HG03521 (cell line): ENCODE results near the gene USP15.
"Not testable (repeated sequence)": the region's sequence is repeated elsewhere in the genome, so short reads cannot be mapped to it uniquely, and the experiment has no call there.

Source experiments
- ATAC-seq: cut with Tn5 transposase; IDR thresholded peaks from one replicate; pipeline ENCODE4 v1.9.1; 2021; ENCODE audit warnings: mild to moderate bottlenecking, moderate library complexity; ENCODE audit not compliant: unreplicated experiment

Gene USP15

GRCh38 chr12:62438098-62438692 is 178.0 kb downstream of the USP15 start:
- ATAC-seq, result no peak

- ATAC-seq, result no peak
Measured at GRCh38 chr12:62446754-62447452, 186.7 kb downstream of the USP15 start.

- no peak for ATAC-seq
Measured at GRCh38 chr12:62448436-62448835, 188.2 kb downstream of the USP15 start.

- ATAC-seq, result not testable (repeated sequence)
Measured at GRCh38 chr12:62455429-62455828, 195.2 kb downstream of the USP15 start.

GRCh38 chr12:62458626-62459025 is 198.4 kb downstream of the USP15 start:
- no peak for ATAC-seq

- ATAC-seq, result no peak
Measured at GRCh38 chr12:62459976-62460375, 199.8 kb downstream of the USP15 start.

GRCh38 chr12:62461171-62461837 is 201.1 kb downstream of the USP15 start:
- not testable (repeated sequence) for ATAC-seq

GRCh38 chr12:62463252-62463651 is 203.0 kb downstream of the USP15 start:
- not testable (repeated sequence) for ATAC-seq
